ENCODE data around the gene PGM5.
"Not testable (repeated sequence)": the region's sequence is repeated elsewhere in the genome, so short reads cannot be mapped to it uniquely, and the experiment has no call there.

The PGM5 gene

DNA sequence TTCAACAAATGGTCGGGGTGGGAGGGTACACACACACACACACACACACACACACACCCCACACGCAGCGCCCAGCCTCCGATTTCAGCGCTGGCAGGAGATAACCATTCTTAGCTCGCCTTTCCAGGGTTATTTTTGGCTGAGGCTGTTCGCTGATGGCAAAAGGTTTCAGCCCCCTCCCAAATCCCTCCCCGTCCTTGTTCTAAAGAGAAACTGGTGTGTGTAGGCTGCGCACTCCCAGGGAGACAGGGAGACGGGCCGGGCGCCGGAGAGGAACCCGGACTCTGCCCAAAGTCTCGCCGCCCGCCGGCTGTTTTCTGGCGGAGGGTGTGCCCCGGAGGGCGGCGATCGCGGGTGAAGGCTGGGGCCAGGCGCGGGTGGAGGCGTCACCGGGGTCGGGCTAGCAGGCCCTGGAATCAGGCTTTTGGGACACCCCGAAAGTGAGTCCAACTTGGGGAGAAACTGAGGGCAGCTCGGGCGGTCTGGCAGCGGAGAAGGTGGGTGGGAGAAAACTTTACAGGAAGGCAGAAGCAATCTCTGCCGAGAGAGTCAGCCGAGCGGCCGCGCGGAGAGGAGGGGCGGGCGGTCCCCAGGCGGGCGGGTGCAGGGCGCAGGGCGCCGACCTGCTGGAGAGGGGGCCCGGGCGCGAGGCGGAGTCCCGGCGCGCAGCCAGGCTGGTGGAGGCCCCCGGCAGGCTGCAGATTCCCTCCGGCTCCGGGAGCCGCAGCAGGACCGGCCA is at the start of gene PGM5:
PGM5 (plus strand) TSS at position 232 of the 739 bp plus-strand sequence. CDS start 517 bp downstream, outside the sequence.
- not testable (repeated sequence) for DNase-seq

DNA sequence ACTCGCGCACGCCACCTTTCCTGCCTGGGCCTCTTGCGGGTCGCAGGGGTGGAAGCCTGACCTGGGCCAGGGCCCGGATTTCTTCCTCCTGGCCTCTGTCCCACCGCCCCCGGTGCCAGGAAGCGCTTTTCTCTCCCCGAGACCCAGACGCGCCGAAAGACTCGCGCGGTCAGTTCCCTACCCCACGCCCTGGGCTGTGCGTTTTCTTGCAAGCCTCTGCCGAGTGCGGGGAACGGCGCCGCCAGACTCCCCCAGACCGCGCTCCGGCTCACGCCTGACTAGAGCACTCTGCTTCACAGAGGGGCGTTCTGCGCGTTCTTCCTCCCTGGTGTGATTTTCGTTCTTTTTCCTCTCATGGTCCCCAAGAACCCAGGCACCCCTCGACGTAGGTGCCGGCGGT is 49.3 kb upstream of the PGM5 start:
- DNase-seq, result not testable (repeated sequence)

DNA sequence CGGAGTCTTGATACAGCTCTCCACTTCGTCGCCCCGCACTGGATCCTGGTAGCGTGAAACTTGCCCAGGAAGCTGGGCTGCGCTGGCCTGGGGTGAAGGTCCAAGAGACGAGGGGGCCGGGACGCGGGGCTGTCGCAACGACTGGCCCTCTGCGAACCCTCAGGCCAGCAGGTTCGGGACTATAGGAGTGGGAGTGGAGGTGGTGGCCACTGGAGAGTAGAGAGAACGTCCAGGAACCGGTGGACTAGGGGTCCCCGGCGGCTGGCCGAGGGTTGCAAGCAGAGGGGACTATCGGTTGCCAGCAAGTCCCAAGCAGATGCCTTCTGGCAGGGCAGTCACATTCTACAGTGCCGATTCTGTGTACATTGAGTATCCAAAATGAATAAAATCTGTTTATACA is 48.8 kb upstream of the PGM5 start:
- DNase-seq, result not testable (repeated sequence)

DNA sequence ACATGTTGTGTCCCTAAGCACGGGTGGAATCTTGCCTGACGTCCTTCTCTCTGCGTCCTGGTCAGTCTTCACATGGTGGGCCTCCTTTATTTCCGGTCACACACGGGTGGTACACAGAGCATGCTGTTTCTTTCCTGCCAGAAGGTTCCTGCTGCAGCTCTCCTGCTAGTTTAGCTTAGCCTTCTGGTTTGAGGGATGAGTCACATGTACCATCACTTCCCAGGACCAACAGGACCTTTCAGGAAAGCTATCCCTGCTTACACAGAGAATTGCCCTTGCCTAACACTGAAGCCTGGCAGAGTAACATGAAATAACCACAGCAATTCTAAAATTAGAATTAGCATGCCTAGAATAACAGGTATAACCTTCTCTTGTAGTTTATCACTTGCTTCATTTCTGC is 45.2 kb upstream of the PGM5 start:
- DNase-seq, result not testable (repeated sequence)

DNA sequence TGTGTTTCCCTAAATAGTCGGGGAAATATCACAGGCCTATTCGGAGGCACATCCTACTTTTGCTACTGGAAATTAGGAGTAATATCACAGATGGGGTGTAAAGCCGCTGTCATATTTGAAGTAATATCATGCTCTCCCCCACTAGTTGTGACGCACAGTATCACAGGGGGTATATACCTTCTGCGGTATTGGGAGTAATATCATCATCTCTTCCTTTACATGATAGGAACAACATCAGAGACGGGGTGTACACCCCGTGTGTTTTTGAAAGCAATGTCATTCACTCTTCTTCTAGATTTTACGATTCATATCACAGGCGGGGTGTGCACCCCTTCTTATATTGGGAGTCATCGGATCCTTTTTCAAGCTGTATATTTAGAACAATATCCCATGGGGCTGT is 38.2 kb upstream of the PGM5 start:
- DNase-seq, result not testable (repeated sequence)

DNA sequence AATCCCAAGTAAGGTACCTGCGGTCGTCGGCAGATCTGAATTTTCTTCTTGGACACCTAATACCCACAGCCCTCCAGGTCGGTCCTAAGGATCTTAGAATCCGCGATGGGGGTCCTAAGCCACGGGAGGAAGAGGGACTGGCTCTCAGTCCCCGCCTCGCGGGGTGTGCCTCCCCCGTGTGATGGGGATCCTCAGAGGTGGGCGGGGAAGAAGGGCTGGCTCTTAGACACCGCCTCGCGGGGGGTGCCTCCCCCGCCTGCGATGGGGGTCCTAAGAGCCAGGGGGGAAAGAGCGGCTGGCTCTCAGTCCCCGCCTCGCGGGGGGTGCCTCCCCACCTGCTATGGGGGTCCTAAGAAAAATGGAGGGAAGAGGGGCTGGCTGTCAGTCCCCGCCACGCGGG is 32.7 kb upstream of the PGM5 start:
- DNase-seq, result not testable (repeated sequence)

DNA sequence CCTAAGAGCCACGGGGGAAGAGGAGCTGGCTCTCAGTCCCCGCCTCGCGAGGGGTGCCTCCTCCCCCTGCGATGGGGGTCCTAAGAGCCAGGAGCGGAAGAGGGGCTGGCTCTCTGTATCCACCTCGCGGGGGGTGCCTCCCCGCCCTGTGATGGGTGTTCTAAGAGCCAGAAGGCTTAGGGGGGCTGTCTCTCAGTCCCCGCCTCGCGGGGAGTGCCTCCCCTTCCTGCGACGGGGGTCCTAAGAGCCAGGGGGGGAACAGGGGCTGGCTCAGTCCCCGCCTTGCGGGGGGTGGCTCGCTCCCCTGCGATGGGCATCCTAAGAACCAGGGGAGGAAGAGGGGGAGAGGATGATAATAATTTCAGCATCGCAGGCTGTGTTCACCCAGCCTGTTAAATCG is 31.9 kb upstream of the PGM5 start:
- DNase-seq, result not testable (repeated sequence)

DNA sequence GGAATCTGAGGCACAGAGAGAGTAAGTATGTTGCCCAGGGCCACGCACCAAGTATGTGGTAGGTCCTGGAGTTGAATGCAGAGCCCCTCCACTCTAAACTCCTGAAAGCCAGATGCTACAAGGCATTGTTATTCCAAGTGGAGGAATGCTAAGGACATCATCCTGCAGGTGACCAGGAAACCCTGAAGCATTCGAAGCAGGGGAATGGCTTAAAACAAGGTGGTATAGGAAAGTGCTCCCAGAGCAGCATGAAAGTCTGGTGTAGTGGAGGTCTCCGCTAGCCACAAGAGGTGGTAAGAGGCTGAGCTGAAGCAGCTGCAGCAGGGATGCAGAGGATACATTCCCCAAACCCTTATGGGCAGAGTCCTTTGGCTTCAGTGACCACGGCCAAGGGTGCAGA is 27.3 kb upstream of the PGM5 start:
- DNase-seq, result not testable (repeated sequence)

DNA sequence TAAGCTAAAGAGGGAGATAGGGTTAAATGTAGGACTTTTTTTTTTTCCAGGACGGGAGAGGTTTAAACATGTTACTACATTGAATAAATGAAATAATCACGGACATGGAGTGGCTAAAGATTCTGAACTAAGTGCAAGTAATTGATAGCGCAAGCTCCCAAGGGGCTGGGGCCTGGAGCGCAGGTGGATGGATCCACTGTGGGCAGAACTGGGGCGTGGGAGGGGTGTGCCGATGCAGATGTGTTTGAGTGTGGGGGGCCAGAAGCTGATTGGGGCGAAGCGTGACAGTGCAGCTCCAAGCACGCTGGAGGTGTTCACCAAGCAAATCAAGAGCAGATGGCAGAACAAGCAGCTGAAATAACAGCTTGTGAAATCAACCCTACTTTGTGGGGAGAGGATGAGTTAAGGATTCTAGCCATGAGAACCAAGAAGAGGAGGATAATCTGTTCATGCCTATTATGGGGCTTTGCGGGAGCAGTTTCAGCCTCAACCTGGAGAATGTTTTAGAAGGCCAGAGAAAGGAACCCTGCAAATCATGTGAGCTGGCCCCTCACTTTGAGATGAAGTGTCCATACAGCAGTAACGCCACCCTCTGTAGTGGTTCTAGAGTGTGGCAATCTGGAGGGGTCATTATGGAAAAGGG is 25.8 kb upstream of the PGM5 start:
- DNase-seq, result not testable (repeated sequence)

DNA sequence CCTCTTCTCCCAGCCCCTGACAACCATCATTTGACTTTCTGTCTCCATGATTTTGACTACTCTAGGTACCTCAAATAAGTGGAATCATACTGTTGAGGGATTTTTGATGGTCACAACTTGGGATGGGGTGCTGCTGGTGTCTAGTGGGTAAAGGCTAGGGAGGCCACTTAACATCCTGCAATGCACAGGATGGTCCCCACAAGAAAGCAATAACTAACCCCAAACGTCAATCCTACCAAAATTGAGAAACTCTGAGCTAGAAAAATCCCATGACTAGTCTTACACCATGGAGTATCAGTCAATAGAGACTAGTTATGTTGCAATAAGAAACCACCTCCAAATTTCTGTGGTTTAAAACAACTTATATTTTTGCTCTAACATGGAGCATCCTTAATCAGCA is 24.3 kb upstream of the PGM5 start:
- DNase-seq, result not testable (repeated sequence)

DNA sequence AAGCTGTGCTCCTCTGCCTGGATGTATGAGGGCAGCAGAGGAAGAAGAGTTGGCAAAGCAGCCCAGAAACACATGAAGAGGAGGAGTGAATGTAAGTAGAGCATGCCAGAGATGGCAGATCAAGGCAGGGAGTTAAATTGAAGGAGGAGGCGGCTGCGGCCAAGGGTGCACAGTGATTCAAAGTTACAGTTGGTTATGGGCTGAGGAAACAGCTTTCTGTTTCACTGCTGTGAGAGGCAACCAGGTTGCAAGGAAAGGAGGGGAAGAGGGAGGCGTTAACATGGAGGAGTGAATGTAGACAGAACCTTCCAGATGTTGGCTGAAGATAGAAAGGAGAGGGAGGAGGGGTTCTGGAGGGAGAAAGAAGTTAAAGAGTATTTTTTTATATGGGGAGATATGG is 20.5 kb upstream of the PGM5 start:
- DNase-seq, result not testable (repeated sequence)

DNA sequence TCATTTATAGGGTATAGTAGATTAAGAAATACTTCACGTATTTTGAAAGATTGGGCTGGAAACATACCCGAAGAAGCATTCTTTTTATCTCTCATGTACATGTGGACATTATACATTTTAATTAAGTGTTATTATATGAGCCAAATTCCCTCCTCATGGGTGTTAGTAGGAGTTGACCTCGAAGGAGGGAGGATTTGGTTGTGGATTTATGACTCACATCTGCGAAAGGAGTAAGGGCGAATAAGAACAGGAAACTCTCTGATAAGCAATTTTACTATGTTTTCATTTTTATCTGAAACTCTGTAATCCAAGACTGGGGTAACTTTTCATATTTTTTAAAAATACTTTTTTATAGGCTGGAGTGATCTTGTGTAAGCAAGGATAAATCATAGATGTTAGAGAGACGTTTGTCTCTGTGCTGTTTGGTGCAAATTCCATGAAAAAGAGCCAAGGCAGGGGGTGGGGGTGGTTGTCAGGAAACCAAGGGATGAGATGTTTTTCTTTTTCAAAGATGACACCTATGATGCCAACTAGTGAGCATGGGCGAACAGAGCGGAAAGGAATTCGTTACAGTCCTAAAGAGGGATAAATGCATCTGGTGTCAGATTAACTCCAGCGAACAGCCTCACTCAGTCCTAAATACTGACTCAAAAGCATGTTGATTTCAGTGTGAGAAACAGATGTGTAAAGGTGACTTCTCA is 19.6 kb upstream of the PGM5 start:
- not testable (repeated sequence) for DNase-seq

DNA sequence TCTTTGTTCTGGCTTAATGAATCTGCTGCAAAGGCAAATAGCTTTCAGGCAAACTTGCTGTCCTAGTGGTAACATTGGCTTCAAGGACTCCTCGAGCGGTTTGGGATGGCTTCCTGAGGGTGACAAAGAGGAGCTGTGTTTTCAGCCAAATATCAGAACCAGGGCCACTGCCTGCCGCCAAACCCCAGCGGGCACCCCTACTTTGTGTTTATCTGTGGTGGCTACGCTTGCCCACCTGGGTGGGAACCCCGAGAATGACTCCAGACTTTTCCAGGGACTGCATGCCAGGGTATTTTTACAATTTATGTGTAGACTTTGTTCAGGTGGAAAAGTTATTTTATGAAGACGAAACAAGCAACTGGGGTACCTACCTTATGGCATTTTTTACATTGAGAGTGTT is 18.4 kb upstream of the PGM5 start:
- DNase-seq, result not testable (repeated sequence)

DNA sequence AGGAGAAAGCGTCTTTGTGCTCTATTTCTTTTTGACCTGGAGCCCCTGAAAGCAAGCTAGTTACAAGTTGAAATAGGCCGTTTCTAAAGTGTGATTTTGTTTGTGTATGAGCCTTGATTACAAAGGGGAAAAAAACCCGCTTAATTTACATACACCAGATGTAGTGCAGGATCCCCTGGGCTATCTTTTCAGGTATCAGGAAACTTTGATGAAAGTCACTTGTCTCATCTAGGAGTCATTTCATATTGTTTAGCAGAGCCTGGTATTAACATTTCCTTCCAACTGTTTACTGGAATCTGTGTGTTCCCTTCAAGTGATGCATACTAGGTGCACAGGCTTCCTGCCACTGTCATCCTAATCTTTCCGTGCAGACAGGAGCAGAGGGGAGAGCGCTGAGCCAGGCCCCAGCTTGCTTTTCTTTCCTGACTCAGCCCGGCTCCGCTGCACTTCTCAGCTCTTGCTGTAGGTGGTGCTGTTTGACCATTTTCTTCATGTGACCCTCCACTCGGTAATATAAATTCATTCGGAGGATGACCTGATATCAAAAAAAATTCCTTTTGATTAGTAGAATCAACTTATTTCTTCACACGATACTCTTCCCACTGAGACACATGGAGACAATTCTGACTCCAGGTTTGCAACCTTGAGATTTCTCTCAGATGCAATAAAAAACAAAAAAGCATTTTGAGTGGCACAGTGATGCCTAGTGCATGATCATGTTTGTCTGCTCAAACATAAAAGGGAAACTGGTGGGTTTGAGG is 14.0 kb upstream of the PGM5 start:
- DNase-seq, result not testable (repeated sequence)

DNA sequence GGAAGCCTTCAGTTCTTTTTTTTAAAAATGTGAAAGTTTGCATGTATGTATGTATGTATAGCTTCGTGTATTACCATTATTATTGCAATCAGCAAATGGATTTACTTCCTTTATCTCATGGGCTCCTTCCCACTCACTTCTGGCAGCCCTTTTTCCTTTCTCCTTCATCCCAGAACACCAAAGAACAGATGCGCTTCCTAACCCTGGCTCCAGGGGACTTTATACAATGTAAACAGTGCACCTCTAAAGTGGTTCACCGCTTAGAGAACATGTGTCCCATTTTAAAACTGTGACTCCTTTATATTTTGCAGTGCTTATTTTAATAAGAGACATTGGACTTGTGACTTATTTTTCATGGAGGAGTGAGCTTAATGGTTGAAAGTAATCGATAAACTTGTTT is 13.2 kb upstream of the PGM5 start:
- not testable (repeated sequence) for DNase-seq

DNA sequence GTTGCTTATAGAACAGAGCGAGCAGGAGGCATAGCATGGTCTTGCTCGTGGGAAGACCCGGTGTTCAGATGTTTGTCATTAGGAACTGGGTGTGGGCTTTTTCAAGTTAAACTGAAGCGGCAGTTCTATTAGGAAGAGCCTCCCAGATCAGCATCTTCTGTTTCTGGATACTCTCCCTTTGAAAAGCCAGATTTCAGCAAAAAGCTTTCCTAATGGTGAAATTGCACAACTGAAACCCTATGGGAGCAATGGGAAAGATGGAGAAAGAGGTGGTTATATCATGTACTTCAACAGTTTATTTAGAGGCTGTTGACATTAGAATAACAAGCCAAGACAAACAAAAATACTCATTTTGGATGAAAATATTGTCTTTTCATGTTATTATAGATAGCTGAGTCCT is 12.4 kb upstream of the PGM5 start:
- DNase-seq, result not testable (repeated sequence)

DNA sequence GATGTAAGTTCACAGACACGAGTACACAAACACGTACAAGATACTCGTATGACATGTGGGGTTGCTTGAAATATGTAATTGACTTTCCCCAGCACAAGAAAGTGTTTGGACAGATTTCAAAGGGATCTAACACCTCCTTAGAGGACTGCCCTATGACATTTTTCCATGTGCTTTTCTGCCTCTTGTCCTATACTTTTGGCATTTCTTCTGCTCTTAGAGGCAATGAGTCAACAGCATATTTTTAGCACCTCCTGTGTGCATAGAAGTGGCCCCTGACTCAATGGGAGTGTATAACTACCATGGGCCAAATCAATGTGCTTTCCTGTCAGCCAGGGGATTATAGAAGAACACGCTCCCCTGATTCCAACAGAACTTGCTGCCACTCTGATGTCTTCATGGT is 4.7 kb upstream of the PGM5 start:
- not testable (repeated sequence) for DNase-seq

DNA sequence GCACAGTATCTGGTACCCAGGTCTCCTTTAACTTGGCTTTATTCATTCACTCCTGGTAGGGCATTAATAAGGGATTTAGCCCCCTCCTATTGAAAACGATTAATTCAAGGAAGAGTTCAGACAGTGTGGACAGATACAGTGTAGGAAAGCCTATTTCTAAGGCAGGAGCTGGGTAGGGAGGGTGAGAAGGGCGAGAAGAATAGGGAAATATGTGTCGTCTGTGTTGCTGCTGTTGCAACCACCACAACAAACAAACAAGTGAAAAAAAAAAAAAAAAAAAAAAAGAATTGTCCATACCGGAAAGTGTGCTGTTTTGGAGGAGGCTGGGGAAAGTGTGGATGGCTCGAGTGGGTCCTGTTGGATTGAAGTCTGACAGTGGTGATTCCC is 425 bp upstream of the PGM5 start:
- not testable (repeated sequence) for DNase-seq

DNA sequence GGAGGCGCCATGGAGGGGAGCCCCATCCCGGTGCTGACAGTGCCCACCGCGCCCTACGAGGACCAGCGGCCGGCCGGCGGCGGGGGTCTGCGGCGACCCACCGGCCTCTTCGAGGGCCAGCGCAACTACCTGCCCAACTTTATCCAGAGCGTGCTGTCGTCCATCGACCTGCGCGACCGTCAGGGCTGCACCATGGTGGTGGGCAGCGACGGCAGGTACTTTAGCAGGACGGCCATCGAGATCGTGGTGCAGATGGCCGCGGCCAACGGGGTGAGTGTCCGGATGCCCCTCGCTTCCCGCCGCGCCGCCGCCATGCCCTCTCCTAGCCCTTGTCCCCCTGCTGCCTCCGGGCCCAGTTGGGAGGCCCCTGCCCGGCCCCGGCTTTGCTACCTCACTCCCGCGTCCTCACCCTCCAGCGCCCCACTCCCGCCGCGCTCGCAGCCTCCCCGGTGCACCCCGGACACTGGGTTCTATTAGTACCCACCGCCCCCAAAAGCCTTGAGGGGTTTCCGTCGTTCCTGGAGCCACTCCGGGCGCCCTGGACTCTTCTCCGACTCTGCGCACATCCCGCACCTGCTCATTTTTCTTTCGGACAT is 806 bp downstream of the PGM5 start:
- DNase-seq, result not testable (repeated sequence)

DNA sequence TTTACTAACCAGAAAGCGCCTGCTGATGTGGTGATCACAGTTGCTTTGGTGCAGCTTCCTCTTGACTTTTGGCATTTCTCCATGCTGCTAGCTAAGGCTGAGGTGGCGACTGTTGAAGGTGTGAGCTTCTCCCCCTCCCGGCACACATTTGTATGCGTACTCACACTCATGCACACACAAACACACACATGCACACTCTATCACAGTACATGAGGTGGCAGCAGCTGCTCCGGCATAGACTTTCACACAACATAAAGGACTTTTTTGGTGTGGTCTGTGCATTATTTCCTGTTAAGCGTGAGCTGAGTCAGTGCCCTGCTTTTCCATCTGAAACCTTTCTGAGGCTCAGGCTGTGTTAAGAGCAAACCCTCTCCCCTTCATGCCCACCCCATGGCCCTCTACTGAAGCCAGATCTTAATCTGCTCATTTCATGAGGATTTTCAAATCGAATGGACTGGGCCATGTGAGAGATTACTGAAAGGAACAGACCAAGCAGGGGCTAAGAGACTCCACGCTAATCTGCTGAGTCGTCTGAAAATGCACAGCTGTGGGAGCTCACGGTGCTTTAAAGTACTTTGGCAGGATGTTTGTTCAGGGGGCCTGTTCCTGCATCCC is 10.6 kb downstream of the PGM5 start:
- not testable (repeated sequence) for DNase-seq

DNA sequence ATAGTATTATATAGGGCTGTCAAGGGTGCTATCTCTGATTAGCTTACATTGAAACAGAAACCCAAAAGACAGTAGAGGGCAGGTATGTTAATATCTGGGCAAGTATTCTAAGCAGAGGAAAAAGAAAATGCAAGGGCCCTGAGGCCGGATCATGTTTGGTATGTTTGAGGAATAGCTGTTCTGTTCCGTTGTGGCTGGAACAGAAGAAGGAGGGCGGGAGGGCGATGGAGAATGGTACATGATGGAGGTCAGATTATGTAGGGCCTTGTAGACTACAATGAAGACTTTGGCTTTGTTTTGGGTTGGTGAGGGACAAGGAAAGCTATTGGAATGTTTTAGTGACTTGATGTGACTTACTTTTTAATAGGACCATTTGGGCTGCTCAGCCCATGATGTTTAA is 19.4 kb downstream of the PGM5 start:
- not testable (repeated sequence) for DNase-seq

DNA sequence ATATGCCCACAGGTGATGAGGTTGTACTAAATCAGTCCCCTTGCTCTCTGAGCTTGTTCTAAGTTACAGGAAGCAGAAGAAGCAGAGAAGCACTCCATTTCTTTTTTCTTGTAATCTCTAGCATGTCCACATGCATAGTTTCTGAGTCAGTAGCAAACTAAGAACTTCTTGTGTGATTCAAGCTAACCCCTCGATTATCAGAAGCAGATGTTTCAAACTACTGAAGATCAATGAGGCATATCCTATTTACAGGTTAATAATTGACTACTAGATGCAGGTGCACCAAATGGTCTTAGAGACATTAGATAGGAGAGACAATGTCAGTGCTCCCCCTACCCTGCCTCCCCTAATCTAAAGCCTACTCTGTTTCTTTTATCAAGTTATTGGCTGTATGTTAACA is 21.3 kb downstream of the PGM5 start:
- not testable (repeated sequence) for DNase-seq
